Stomach (tissue), 4 donors: ENCODE measurements around the gene TSEN54.

Experiments
- CTCF ChIP-seq, 7 experiments: fragments of 450-650 bp in 4 of 7; fragments of 200-600 bp in 3 of 7; sonication (generic) in 3 of 7; IDR thresholded peaks; one replicate each; pipeline ENCODE4 v1.5.1; 2016 to 2019; ENCODE audit warnings: antibody characterized with exemption in 7 of 7, control low read depth in 2 of 7, mild to moderate bottlenecking in 1 of 7
- POLR2A ChIP-seq, 4 donors: fragments of 450-650 bp; IDR thresholded peaks; one replicate each; pipeline ENCODE4 v1.6.1; 2016; ENCODE audit warnings: antibody characterized with exemption in 4 of 4, control low read depth in 2 of 4, mild to moderate bottlenecking in 1 of 4, moderate library complexity in 1 of 4
- POLR2AphosphoS5 ChIP-seq, 3 donors: sonication (generic); formaldehyde crosslinking; IDR thresholded peaks; one replicate each; pipeline ENCODE4 v1.6.1; 2016; ENCODE audit warnings: antibody characterized with exemption in 3 of 3

DNA sequence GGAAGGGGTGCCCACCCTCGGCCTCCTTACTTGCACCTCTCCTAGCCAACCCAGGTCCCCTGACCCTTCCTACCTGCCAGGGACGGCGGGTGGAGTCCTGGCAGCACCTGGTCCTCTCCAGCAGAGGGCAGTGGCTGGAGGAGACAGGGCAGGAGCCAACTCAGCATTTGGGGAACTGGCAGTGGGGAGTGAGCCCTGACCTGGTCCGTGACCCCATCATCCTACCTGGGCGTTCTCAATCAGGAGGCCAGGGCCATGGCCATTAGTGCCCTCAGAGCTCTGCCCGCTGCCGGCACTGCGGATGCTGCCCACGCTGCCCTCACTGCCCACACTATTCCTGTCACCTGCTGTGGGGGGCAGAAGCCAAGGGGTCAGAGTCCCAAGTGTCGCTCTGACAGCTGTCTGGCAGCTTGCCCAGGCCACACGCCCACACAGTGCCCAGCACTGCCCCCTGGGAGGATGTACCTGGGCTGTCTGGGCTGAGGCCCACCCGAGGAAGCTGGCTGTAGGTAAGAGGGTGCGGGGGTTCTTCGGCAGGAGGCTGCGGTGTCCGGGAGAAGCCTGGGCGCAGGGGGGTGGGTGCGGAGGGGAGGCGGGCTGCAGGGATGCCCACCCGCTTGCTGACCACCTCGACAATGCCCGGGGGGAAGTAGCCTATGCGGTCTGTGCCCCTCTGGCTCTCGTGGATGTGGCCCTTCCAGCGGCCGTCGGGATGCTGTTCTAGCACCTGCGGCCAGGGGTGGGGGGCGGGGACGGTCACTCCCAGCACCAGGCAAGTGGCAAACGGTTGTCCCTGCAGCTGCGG lies 11.8 kb upstream of the TSEN54 start:
- TF ChIP-seq CTCF (IDR thresholded peaks at IDR 0.05) (peak in 5 of 7 experiments; percentile 44 to 80 (median 57)), POLR2A (IDR thresholded peaks at IDR 0.05) (no peak), POLR2AphosphoS5 (IDR thresholded peaks at IDR 0.05) (peak in 1 of 3 donors; percentile 37)
